ENCODE measurements around the gene CYB5R3.
A peak's percentile ranks its signal among the peaks of the same experiment; 100 is the strongest.

Gene CYB5R3

DNA sequence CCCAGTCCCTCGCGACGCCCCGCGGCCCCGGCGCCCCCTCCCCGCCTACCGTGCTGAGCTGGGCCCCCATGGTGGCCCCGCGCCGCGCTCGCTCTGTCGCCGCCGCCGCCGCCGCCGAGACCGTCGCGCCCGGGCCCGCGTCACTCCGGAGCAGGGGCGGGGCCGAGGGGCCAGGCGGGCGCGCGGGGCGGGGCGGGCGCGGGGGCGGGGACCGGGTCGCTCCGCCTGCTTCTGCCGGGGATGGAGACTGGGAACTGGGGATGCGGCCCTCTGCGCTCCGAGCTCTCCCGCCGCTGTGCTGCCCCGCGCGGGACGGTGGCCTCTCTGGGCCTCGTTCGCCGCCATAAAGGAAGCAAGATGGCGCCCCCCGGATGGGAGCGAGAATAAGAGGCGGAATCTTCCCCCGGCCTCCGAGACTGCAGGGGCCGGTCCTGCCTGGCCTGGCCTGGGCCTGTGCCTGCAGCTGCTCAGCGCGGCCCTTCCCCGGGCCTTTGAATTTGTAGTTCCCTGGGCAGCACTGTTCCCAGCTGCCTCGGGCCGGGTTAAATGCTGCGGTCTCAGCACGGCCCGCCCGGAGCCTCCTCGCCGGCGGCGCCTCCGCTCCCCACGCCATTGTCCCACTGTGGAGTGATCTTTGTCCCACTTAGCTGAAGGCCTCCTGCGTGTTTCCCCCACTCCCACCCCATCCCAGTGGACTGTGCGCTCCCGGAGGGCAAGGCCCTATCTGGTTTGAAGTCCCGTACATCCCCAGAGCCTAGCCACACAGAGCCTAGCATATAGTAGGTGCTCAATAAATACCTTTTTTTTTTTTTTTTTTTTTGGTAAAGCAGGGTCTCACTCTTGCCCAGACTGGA lies at the start of gene CYB5R3:
TSS of gene CYB5R3 (minus strand) at position 147 of the 854 bp plus-strand sequence. CDS start at position 70, 77 bp downstream.
- TF ChIP-seq, protein P1, sequence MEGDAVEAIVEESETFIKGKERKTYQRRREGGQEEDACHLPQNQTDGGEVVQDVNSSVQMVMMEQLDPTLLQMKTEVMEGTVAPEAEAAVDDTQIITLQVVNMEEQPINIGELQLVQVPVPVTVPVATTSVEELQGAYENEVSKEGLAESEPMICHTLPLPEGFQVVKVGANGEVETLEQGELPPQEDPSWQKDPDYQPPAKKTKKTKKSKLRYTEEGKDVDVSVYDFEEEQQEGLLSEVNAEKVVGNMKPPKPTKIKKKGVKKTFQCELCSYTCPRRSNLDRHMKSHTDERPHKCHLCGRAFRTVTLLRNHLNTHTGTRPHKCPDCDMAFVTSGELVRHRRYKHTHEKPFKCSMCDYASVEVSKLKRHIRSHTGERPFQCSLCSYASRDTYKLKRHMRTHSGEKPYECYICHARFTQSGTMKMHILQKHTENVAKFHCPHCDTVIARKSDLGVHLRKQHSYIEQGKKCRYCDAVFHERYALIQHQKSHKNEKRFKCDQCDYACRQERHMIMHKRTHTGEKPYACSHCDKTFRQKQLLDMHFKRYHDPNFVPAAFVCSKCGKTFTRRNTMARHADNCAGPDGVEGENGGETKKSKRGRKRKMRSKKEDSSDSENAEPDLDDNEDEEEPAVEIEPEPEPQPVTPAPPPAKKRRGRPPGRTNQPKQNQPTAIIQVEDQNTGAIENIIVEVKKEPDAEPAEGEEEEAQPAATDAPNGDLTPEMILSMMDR (conservative IDR thresholded peaks at IDR 0.05; ENCODE audit: low read depth, low read length) = no peak
- H3K4me2 ChIP-seq = peak within 1 kb of the TSS; percentile 86
- H3K36me3 ChIP-seq (ENCODE audit: insufficient read depth) = no peaks in the 10 kb centered on the region
- H3K27ac ChIP-seq = peak within 1 kb of the TSS; percentile 27; the same call in 1 of the 2 replicates
- peak within 1 kb of the TSS; percentile 87 for H2AFZ ChIP-seq (ENCODE audit: low read depth)
- H3K4me1 ChIP-seq (ENCODE audit: low read depth, poor library complexity, severe bottlenecking) = peaks cover 3% of the 10 kb centered on the region
- no peaks in the 10 kb centered on the region for H4K20me1 ChIP-seq (ENCODE audit: insufficient read depth)
- H3K79me2 ChIP-seq (ENCODE audit: insufficient read depth, low read depth) = no peaks in the 10 kb centered on the region
- peak within 1 kb of the TSS; percentile 74 for H3K9ac ChIP-seq
- H3K4me3 ChIP-seq (IDR thresholded peaks at IDR 0.05; ENCODE audit: insufficient read depth, low read depth, low read length) = no peak within 1 kb of the TSS
- no peaks in the 10 kb centered on the region for H3K27me3 ChIP-seq (ENCODE audit: insufficient read depth, low read depth)

DNA sequence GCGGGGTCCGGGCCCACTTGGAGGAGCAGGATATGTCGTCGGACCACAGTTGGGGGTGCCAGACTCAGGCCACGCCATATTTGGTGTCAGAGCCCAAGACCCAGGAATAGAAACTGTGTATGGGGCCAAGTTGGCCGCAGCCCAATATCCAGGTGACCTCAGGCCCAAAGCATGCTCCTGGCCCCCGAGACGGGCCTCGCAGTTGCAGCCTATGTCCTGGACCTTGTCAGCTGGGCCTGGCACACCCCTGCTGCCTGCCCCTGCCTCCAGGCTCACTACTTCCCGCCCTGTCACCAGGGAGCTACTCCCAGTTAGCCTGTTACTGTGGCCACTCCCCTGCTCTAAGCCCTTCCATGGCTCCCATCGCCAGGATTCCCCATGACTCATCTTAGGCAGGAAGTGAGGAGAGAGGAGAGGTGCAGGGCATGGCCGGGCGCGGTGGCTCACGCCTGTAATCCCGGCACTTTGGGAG lies 48.4 kb upstream of the CYB5R3 start:
- Histone ChIP-seq H3K79me2 (ENCODE audit: insufficient read depth, low read depth) (no peaks in the 10 kb centered on the region), H2AFZ (ENCODE audit: low read depth) (no peak overlapping the region), H3K4me1 (ENCODE audit: low read depth, poor library complexity, severe bottlenecking) (no peaks in the 10 kb centered on the region), H4K20me1 (ENCODE audit: insufficient read depth) (no peaks in the 10 kb centered on the region), H3K4me3 (IDR thresholded peaks at IDR 0.05; ENCODE audit: insufficient read depth, low read depth, low read length) (no peak overlapping the region), H3K27ac (no peak overlapping the region), H3K9ac (no peak overlapping the region), H3K4me2 (no peak overlapping the region), H3K36me3 (ENCODE audit: insufficient read depth) (no peaks in the 10 kb centered on the region), H3K27me3 (ENCODE audit: insufficient read depth, low read depth) (no peaks in the 10 kb centered on the region)
- TF ChIP-seq, protein P1 (conservative IDR thresholded peaks at IDR 0.05; ENCODE audit: low read depth, low read length) = no peak

DNA sequence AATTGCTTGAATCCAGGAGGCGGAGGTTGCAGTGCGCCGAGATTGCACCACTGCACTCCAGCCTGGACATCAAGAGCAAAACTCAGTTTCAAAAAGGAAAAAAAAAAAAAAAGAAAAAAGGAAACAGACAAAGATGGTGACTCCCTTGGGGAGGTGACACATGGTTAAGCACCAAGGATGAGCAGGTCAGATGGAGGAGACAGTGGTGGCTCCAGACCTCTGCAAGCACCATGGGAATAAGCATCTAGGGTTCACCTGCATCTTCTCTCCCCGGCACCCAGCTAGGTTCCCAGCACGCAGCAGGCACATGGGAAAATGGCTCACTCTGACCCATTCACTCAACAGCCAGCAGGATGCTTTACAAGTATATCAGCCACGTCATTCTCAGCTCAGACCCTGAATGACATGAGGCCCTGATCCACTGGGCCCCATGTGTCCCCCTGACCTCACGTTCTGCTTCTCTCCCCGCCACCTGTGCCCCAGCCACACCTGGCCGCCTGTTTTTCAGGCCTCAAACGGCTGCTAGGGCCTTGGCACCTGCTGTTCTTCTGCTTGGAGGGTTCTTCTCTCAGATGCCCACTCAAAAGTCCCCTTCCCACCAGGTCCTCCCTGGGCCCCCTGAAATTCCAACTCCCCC lies 47.3 kb upstream of the CYB5R3 start:
- TF ChIP-seq, protein P1 (conservative IDR thresholded peaks at IDR 0.05; ENCODE audit: low read depth, low read length) = no peak
- Histone ChIP-seq H3K4me1 (ENCODE audit: low read depth, poor library complexity, severe bottlenecking) (no peaks in the 10 kb centered on the region), H3K4me2 (no peak overlapping the region), H3K4me3 (IDR thresholded peaks at IDR 0.05; ENCODE audit: insufficient read depth, low read depth, low read length) (no peak overlapping the region), H3K79me2 (ENCODE audit: insufficient read depth, low read depth) (no peaks in the 10 kb centered on the region), H3K9ac (no peak overlapping the region), H3K27me3 (ENCODE audit: insufficient read depth, low read depth) (no peaks in the 10 kb centered on the region), H4K20me1 (ENCODE audit: insufficient read depth) (no peaks in the 10 kb centered on the region), H2AFZ (ENCODE audit: low read depth) (no peak overlapping the region), H3K36me3 (ENCODE audit: insufficient read depth) (no peaks in the 10 kb centered on the region), H3K27ac (no peak overlapping the region)

DNA sequence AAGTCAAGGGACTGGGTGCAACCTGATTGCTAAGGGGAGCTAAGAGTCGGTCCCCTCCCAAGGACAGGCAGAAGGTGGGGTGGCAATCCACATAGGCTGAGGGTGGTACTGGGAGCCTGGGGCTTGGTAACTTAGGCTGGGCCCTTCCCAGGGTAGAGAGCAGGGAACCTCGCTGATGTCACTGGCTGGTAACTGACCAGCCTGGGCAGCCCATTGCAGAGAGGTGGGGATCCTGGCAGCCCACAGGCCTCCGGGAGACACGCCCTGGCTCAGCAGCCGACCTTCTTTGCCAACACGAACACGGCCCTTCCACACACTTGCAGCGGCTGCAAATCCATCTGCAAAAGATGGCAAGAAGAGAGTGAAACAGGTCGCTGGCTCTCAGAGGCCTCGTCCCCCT lies 46.1 kb upstream of the CYB5R3 start:
- Histone ChIP-seq H4K20me1 (ENCODE audit: insufficient read depth) (no peaks in the 10 kb centered on the region), H3K9ac (no peak overlapping the region), H3K79me2 (ENCODE audit: insufficient read depth, low read depth) (no peaks in the 10 kb centered on the region), H3K27me3 (ENCODE audit: insufficient read depth, low read depth) (no peaks in the 10 kb centered on the region), H2AFZ (ENCODE audit: low read depth) (no peak overlapping the region), H3K36me3 (ENCODE audit: insufficient read depth) (no peaks in the 10 kb centered on the region), H3K4me1 (ENCODE audit: low read depth, poor library complexity, severe bottlenecking) (no peaks in the 10 kb centered on the region), H3K4me2 (no peak overlapping the region), H3K4me3 (IDR thresholded peaks at IDR 0.05; ENCODE audit: insufficient read depth, low read depth, low read length) (no peak overlapping the region), H3K27ac (no peak overlapping the region)
- TF ChIP-seq, protein P1 (conservative IDR thresholded peaks at IDR 0.05; ENCODE audit: low read depth, low read length) = no peak
